Right forelimb (tissue), 1 donor: ENCODE measurements around the gene SQOR.

Experiments used
- DNase-seq: peaks from one replicate; pipeline ENCODE4 v3.0.0-alpha.2; 2018

The SQOR gene

DNA sequence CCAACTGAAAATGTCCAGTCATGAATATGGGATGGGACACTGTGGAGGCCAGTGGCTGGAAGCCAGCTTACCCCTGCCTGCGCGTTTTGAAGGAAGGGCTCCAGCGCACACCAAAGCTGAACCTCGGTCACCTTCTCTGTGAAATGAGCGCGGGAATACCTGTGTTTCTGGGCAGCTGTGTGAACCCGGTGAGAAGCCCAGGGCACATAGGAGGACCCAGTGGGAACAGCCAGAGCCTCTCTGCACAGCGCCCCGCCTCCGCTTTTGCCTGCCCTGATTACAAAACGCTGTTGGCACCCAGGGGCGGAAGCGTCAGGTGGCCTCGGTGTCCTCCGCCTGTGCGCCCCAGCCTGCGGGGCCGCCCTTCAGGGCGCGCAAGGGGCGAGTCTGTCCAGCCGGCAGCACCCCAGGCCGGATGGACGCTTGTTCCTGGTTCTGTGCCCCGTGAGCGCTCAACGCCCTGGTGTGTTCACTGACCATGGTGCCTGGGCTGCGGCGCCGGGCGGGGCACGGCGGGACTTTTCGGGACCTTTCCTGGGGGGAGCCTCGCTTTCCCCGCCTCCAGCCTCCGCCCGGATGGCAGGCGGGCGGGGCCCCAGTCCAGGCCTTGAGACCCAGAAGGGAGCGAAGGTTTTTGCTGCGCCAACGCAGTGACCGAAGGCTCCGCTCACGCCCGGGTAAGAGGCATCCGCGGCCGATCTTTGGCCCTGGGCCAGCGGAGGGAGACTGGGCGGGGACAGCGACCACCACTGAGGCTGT is at the start of gene SQOR:
SQOR (plus strand) TSS at position 598 of the 759 bp plus-strand sequence. CDS start 23,895 bp downstream, outside the sequence.
- peak; percentile 70 for DNase-seq

DNA sequence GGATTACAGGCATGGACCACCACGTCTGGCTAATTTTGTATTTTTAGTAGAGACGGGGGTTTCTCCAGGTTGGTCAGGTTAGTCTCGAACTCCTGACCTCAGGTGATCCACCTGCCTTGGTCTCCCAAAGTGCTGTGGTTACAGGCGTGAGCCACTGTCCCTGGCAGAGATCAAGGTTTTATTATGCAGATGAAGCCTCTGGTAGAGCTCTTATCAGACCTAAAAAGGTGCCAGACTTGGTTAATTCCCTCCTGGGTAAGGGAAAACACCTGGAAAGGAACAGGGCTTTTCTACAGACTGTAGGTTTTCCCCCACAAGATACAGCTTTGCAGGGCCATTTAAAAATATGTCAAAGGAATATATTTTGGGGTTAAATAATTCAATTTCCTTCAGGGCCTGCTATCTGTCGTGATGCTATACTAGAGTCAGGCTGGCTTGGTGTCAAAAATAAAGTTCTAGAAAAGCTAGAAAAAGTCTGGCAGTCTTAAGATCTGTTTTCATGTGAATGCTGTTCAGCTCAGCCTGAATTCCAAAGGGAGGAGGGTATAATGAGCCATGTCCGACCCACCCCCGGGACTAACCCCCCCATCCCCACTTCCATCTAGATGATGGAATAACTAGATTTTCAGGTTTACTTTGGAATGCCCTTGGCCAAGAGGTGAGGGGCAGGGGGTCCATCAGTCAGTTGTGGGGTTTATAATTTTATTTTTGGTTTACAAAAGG is 49.6 kb upstream of the SQOR start:
- DNase-seq: no peak

DNA sequence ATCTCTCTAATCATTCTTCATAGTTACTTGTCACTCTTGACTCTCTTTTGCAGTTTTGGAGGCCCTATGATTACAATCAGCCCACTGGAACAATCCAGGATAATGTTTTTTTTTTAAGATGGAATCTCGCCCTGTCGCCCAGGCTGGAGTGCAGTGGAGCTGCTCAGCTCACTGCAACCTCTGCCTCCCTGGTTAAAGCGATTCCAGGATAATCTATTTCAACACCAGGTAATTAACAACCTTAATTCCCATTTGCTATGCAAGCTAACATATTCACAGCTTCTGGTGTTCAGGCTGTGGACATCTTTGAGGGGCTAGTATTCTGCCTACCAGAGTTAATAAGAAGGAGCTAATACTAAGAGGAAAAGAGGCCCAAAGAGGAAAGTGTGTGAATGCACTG is 48.7 kb upstream of the SQOR start:
- DNase-seq: no peak

DNA sequence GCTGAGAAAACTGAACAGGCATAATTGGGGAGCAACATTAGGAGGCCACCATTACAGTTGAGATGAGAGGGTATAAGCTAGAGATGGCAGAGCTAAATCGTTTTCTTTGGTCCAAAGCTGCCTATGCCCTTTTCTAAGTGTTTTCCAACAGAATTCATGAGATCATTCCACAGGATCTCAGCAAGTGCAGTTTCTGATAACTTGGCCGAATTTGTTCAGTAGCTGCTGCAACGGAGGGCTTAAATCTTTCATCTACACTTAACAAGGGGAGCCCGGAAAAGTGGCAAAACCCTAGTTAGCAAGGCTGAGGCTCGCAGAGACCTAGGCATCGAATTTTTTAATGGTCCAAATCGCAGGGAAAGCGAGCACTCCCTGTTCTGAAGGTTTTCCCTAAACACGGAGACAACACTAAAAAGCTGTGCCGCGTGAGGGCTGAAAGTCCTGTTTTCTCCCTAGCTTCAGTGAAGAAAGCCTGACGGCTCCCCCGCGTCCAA is 48.2 kb upstream of the SQOR start:
- DNase-seq: no peak

DNA sequence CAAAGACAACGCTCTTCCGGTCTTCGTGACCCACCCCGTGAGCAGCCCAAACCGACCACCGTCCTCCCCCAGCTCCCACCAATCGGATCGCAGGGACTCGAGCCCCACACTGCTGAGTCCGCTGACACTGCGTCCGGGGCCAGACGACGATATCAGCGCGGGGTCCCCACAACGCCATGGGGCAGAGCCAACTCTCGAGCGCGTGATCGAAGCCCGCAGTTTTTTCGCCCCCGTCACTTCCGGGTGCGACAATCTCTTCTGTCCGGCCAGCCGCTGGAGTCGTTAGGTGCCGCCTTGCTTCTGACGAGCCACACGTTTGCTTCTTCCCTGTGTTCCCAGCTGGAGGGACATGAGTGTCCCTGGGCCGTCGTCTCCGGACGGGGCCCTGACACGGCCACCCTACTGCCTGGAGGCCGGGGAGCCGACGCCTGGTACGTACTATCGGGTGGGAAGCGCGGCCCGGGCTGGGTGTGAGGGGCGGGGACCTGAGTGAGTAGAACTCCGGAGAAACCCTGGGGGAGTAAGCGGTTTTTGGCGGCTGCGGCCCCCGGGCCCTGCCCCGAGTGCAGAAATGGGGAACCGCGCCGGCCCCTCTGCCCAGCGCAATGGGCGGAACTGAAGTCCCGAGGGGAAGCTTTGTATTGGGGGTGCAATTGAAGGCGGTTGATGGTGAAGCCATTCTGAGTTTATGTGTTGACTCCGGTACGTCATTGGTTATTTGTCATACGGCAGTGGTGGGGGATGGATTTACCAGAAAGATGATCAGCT is 47.5 kb upstream of the SQOR start, which contains the start of gene BLOC1S6:
BLOC1S6 (plus strand) TSS at position 285 of the 768 bp plus-strand sequence; CDS start at position 350, 65 bp downstream.
- DNase-seq: peak; percentile 97

DNA sequence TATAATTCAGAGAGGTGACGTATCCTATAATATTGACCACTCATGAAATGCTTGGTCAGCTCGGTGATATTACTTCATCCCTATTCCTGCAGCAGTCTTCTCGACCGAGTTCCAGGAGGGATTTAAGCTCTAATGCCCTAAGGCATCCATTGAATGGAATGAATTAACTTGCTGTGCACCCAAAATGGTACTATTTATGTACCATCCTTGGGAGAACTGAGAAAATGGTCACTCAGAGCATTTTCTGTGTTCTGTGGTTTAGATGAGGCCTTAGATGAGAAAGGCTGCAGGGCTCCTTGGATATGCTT is 47.0 kb upstream of the SQOR start:
- no peak for DNase-seq

DNA sequence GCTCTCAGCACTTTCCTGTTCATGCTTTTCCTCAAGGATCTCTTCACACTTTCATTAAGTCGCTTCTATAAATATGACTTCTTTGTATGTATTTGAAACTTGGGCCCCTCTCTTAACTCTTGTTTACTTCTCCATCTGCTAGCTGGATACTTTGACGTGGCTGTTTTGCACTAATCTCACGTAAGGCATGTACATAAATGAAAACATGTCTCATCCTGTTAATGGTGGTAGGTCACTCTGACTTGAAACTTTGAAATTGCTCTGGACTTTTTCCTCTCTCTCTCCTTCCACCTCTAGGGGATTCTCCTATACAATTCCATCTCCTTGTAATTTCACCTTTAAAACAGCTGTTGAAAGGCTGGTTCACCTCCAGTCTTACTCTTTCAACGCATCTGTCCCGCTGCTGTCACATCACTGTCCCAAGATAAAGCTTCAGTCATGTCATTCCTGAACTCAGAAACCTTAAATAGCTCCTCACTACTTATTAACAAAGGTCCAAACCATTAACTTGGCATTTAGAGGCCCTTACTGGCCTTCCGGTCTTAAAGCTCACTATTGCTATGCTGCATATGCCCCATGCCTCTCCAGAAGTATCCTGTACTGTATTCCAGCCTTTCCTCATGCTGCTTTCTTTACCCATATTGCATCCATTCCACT is 46.5 kb upstream of the SQOR start:
- DNase-seq: no peak

DNA sequence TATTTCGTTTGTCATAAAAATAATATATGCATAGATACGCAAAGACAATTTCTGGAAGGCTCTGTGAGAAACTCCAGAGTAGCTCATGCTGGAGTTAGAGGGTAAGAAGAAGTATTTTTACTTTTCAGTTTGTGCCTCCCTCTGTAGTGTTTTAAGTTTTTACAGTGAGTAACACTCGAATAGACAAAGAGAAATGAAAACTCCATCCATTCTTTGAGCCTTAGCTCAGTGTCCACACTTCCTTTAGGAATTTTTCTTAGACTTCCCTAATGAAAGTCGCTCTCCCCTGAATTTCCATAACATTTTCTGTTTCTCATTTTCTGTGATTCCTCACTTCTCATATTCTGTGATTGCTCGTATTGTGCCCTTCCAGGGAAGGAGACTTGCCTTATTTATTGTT is 45.6 kb upstream of the SQOR start:
- DNase-seq: no peak

DNA sequence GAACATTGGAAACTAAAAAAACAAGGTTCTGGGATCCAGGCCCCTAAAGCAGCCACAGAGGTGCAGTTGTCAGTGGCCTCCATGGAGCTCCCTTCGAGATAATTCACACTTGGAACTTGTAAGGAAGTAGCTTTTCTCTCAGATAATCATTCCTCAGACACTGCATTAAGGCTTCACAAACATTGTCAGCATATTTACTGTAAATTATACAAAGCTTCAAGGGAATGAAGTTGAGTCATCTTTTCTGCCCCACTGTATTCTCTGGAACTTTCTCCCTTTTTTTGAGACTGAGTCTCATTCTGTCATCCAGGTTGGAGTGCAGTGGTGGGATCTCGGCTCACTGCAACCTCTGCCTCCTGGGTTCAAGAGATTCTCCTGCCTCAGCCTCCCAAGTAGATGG is 40.5 kb upstream of the SQOR start:
- no peak for DNase-seq

DNA sequence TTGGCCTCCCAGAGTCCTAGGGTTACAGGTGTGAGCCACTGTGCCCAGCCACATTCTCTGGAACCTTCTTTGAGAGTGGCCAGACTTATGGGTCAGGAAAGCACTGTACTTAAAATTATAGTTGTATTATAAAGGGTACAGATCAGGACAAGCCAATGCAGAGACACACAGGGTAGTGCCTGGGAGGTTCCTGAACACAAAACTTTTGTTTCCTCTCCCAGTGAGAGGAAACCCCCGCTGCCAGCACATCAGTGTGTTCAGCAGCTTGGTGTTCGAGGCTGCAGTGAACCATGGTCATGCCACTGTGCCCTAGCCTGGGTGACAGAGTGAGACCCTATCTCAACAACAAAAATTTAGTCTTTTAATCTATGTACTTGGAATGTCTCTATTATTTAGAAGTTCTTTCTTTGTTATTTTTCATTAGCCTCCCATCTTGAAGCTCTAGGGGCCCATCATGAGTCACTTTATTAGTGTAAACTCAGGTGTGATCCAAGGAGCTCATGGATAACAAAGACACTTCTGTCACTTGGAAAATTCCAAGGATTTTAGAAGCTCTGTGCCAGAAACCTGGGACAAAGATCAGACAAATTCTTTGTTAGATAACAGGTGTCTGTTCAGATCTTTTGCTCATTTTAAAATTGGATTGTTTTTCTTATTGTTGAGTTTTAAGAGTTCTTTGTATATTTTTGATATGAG is 39.8 kb upstream of the SQOR start:
- DNase-seq: no peak

DNA sequence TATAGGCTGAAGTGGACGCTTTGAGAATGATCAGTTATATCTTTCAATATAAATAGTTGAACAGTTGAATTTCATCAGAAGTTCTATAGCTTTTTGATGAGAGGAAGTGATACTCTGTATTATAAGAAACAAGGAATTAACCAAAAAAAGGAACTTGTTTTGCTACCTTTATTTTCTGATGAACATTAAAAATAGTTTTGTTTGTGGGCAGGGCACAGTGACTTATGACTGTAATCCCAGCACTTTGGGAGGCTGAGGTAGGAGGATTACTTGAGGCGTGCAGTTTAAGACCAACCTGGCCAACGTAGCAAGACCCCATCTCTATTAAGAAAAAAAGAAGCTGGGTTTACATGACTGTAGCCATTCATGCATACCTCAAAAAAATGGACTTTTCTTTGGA is 30.9 kb upstream of the SQOR start:
- no peak for DNase-seq

DNA sequence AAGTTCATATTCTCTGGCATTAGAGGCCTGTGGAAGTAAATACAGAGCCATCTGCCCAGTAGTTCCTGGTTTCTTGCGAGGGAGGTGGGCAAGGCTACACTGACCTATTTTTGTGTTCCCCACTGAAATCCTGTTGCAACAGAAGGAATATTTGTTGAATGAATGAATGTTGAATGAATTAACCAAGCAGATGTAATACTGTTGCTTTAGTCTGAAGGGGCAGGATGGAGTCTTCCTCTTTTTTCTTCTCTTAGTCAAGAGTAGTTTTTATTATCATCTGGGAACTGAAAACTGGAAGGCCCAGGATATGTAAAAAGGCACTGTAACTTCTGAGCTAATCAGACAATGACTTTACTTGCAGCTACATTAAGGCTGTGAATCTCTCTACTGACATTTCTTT is 30.5 kb upstream of the SQOR start:
- DNase-seq: no peak

DNA sequence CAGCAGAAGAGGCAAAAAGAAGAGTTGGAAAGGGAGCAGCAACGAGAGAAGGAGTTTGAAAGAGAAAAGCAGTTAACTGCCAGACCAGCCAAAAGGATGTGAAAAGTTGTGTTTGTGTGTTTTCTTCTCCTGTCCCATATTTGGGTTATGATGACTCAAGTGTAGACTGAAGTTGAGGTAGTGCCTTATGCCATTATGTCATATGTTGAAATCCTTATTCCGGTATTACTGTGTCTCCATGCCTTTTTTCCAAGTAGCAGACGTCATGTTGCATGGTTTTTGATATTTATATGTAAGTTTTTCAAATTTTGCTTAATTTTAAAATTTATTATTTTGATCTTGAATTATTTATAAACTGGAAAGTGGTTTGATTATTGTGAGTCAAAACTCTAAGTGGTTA is 28.4 kb upstream of the SQOR start:
- no peak for DNase-seq

DNA sequence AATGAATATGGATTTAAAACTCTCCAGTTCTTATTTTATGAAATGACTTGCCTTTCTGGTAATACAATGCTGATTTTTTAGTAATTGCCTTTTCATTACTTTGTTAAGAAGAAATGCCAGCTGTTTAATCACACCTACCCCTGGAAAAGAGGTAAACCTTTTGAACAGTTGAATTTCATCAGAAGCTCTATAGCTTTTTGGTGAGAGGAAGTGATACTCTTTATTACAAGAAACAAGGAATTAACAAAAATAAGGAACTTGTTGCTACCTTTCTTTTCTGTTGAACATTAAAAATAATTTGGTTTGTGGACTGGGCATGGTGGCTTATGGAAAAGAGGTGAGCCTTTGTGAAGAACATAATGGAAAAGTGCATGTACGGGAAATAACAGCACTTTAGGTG is 28.0 kb upstream of the SQOR start:
- no peak for DNase-seq

DNA sequence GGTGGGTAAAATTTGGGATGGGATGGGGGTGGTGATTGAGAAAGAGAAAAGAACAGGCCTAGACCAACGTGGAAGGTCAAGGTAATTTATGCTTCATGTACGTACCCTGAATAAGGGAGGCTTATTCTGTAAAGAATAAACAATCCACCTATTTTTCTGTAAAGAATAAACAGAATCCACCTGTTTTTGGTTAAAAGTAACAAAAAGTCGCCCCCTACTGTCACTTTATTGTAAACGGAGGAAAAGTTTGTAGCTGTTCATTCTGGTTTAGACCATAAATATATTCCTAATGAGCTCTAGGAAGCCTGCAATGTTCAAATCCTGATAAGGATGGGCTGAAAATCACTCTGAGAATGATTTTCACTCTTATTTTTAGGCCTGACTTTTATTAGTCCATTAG is 23.5 kb upstream of the SQOR start:
- DNase-seq: no peak

DNA sequence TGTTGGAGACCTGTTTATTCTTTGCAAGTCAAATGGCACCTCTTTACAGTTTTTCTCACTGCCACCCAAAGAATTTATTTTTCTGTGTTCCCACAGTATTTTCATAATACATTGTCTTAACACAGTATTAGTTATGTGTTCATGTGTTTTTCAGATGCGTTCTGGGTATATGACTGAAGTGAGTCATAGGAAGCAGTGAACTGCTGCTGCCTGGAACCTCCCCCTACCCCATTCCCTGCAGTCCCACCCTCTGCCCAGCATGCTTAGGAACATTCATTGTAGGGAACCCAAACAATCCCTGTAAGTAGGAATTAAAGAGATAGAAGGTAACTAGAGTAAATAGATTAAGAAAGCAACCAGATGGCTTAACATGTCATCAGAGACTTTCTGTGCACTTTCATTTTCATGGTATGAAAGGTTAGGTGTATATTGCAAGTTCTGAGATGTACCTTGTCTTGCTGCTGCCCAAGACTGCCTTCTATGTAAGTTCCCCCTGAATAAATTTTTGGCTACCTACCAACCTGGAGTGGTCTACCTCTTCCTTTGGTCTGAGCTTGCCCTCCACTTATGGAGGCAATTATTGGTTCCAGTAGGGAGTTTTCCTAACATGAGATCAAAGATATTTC is 21.9 kb upstream of the SQOR start:
- DNase-seq: no peak

DNA sequence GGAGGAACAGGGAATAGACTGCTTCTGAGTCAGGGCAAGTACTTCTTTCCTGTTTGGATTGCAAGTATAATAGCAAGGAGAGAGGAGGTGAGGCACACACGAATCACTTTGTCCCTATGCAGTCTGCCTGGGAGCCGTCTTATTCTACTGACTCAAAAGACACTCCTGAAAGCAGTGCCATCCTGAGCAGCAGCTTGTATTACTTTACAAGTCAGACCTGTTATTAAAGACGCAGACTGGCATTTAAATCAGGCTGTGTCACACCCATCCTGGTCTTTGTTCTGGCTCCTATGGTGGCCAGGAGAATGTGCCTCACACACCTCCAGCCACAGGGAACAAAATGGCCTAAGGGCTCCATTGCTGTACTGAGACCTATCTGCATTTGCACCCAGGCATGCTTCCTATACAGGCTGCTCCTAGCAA is 17.9 kb upstream of the SQOR start:
- no peak for DNase-seq

DNA sequence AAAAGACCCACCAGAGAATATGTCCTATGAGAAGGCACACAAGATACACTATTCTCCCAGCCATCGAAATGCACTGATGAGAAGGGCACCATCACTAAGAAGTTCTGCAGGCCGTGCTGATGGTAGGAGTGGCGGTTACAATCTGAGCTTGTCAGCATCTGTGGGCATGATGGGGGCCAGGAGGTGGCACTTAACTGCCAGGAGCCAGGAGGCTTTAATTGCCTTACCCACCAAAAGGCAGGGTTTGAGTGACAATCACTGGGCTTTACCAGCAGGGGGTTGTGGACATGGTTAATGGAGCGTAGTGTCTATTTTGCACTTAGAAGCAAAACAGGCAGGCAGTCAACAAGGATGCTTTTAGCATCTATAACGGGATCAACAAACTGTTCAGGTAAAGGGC is 16.0 kb upstream of the SQOR start:
- no peak for DNase-seq

DNA sequence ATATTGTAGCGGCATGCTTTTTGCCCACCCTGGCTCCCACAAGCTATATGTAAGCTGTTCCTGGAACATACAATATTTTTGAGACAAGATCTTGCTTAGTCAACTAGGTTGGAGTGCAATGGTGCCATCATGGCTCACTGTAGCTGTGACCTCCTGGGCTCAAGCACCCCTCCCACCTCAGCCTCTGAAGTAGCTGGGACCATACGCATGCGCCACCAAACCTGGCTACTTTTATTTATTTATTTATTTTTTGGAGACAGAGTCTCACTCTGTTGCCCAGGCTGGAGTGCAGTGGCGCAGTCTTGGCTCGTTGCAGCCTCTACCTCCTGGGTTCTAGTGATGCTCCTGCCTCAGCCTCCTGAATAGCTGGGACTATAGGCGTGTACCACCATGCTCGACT is 6.7 kb upstream of the SQOR start:
- no peak for DNase-seq

DNA sequence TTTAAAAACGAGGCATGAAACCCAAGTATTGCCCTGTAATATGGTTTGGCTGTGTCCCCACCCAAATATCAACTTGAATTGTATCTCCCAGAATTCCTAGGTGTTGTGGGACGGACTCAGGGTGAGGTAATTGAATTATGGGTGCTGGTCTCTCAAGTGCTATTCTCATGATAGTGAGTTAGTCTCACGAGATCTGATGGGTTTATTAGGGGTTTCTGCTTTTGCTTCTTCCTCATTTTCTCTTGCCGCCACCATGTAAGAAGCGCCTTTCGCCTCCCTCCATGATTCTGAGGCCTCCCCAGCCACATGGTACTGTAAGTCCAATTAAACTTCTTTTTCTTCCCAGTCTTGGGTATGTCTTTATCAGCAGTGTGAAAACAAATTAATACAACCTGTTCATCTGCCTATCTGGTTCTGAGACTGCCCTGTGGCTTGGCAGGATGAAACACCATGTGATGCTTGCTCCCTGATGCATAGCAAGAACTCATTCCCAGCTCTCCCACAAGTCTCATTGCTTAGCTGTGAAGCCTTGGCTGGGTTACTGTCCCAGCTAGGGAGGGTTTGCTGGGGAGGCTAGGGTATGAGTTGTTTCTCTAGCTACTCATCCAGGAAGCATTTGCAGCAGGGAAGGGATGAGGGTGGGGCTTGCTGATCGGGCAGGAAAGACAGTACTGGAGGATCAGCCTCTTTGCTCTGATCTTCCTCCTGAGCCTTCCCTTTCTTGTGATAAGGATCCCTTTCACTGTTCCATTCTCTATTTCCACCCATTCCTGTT is 3.7 kb upstream of the SQOR start:
- DNase-seq: no peak

DNA sequence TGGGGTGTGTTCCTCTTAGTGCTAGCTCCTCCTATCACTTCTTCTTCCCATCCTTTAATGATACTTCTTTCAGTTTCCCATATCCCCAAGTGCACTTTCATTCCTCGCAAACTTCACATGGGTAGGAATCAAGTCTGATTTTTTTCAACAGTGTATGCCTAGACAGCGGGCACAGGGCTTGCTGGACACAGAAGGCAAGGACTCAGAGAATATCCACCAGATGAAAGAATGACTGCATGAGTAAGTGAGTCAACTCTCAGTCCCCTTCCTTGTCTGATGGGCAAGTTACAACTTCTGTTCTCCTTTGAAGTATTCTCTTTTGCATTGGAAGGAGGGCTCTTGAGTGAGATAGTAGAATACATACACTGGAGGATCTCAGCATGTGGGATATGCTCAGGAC is 3.1 kb upstream of the SQOR start:
- no peak for DNase-seq
